K562 (cell line): ENCODE results near the gene BNC2.

Source experiments
- JUNB ChIP-seq: fragments of 450-650 bp; formaldehyde crosslinking; conservative IDR thresholded peaks from 2 replicates; pipeline ENCODE4 v1.4.0; 2020; ENCODE audit warnings: mild to moderate bottlenecking
- MEF2A ChIP-seq: IDR thresholded peaks from 2 replicates; pipeline ENCODE4 v1.6.1; 2011; ENCODE audit warnings: low read depth, mild to moderate bottlenecking, low read length, moderate library complexity; ENCODE audit not compliant: control insufficient read depth
- SLC30A9 ChIP-seq: fragments of 250-450 bp; sonication (Bioruptor Pico); IDR thresholded peaks from 2 replicates; pipeline ENCODE4 v1.8.0; 2022; ENCODE audit warnings: mild to moderate bottlenecking, moderate library complexity
- TCF7 ChIP-seq: sonication (generic); IDR thresholded peaks from 2 replicates; pipeline ENCODE4 v1.6.1; 2016; ENCODE audit warnings: antibody characterized with exemption, borderline replicate concordance
- ZFX ChIP-seq: sonication (generic); formaldehyde crosslinking; IDR thresholded peaks from 2 replicates; pipeline ENCODE4 v1.8.0; 2022; ENCODE audit warnings: mild to moderate bottlenecking, missing genetic modification reagents, moderate library complexity
- ZNF134 ChIP-seq: fragments of 250-450 bp; sonication (Bioruptor Pico); conservative IDR thresholded peaks from 2 replicates; pipeline ENCODE4 v1.4.0; 2020
- ZNF232 ChIP-seq: sonication (generic); formaldehyde crosslinking; IDR thresholded peaks from 2 replicates; pipeline ENCODE4 v1.8.0; 2022; ENCODE audit warnings: mild to moderate bottlenecking, missing genetic modification reagents
- ZNF263 ChIP-seq: sonication (generic); formaldehyde crosslinking; IDR thresholded peaks from 2 replicates; pipeline ENCODE4 v1.8.0; 2022; ENCODE audit warnings: mild to moderate bottlenecking, missing genetic modification reagents, borderline replicate concordance
- ZNF707 ChIP-seq: fragments of 250-450 bp; sonication (Bioruptor Pico); conservative IDR thresholded peaks from 2 replicates; pipeline ENCODE4 v1.8.0; 2022; ENCODE audit warnings: inconsistent platforms, mild to moderate bottlenecking, moderate library complexity
- TF ChIP-seq, protein P1 (sequence below), 3 experiments: IDR thresholded peaks in 2 of 3; conservative IDR thresholded peaks in 1 of 3; 2 replicates each; pipeline ENCODE4 v1.5.1; 2011 to 2012; ENCODE audit warnings: low read length in 3 of 3, mild to moderate bottlenecking in 3 of 3, control low read depth in 2 of 3, improper control_type of control experiment in 1 of 3, inconsistent platforms in 1 of 3, low read depth in 1 of 3, mixed read lengths in 1 of 3, moderate library complexity in 1 of 3; ENCODE audit not compliant: insufficient read depth in 2 of 3
- TF ChIP-seq, protein P2 (sequence below): sonication (generic); formaldehyde crosslinking; IDR thresholded peaks from 2 replicates; pipeline ENCODE4 v1.4.0; 2020; ENCODE audit warnings: mild to moderate bottlenecking, missing genetic modification reagents

DNA sequence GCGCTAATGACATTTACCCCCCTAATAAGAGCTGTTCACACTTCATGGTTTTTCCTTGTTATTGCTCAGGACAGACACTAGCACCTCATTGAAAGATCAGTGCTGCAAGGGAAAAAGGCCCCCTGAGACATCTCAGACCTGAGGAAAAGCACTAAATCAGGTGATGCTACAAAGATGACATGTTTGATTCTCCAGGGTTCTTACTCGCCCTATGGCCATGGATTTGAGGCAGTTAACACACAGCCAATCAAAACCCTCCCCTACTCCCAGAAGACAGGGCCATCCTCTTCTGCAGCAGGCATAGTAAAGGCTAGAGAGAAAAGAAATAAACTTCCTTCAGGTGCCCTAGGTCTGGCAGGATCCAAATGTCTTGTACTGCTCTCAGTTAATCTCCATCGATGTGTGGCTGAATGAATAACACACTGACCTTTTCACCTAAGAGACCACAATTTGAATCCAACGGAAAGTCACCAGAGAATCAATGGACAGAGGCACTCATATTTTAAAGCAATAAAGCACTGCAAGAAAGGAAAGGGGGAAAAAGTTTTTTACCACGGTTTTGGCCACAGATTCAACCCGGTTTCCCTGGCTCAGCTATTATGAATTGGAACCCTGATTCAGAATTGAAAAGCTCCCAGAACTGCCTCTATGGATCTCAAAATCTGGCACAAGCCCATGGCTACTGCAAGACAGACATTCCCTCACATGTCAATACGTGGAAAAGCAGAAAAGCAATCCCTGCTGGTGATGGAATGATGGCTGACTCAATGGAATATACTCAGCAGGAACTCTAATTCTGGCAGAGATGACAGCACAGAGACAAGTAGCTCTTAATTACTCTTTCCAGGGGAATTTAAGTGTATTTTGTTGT is 329.5 kb downstream of the BNC2 start:
- TF ChIP-seq MEF2A (no peak), JUNB (CRISPR knock-in tag) (no peak), ZFX (no peak), ZNF263 (CRISPR knock-in tag) (no peak), ZNF232 (CRISPR knock-in tag) (no peak), SLC30A9 (CRISPR knock-in tag) (no peak), TCF7 (no peak), ZNF134 (no peak), ZNF707 (CRISPR knock-in tag) (no peak)
- TF ChIP-seq, protein P1, sequence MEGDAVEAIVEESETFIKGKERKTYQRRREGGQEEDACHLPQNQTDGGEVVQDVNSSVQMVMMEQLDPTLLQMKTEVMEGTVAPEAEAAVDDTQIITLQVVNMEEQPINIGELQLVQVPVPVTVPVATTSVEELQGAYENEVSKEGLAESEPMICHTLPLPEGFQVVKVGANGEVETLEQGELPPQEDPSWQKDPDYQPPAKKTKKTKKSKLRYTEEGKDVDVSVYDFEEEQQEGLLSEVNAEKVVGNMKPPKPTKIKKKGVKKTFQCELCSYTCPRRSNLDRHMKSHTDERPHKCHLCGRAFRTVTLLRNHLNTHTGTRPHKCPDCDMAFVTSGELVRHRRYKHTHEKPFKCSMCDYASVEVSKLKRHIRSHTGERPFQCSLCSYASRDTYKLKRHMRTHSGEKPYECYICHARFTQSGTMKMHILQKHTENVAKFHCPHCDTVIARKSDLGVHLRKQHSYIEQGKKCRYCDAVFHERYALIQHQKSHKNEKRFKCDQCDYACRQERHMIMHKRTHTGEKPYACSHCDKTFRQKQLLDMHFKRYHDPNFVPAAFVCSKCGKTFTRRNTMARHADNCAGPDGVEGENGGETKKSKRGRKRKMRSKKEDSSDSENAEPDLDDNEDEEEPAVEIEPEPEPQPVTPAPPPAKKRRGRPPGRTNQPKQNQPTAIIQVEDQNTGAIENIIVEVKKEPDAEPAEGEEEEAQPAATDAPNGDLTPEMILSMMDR (IDR thresholded peaks at IDR 0.05 in 2 of 3, conservative IDR thresholded peaks at IDR 0.05 in 1 of 3; ENCODE audit: insufficient read depth in 2 of 3, low read depth in 1 of 3, low read length in 3 of 3): no peak
- TF ChIP-seq, protein P2, sequence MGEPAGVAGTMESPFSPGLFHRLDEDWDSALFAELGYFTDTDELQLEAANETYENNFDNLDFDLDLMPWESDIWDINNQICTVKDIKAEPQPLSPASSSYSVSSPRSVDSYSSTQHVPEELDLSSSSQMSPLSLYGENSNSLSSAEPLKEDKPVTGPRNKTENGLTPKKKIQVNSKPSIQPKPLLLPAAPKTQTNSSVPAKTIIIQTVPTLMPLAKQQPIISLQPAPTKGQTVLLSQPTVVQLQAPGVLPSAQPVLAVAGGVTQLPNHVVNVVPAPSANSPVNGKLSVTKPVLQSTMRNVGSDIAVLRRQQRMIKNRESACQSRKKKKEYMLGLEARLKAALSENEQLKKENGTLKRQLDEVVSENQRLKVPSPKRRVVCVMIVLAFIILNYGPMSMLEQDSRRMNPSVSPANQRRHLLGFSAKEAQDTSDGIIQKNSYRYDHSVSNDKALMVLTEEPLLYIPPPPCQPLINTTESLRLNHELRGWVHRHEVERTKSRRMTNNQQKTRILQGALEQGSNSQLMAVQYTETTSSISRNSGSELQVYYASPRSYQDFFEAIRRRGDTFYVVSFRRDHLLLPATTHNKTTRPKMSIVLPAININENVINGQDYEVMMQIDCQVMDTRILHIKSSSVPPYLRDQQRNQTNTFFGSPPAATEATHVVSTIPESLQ: no peak
